Astrocyte of the cerebellum (primary cell): ENCODE data around the gene HOXA10.

Source experiments
- DNase-seq: peaks from one replicate; pipeline ENCODE4 v3.0.0-alpha.2; 2011; ENCODE audit warnings: low read depth
- H3K4me3 ChIP-seq: 2 replicates; pipeline ENCODE4 v1.5.1; 2011; ENCODE audit warnings: mild to moderate bottlenecking, low read depth, low read length, moderate library complexity
- in situ Hi-C: cut with HindIII; loops from 2 replicates; pipeline ENCODE4 v1.10.0; 2017; ENCODE audit warnings: low sequenced_read_pairs
- TF ChIP-seq, protein P1 (sequence below): IDR thresholded peaks from 2 replicates; pipeline ENCODE4 v1.5.1; 2012; ENCODE audit warnings: low read length, low read depth, moderate library complexity, mild to moderate bottlenecking; ENCODE audit errors: missing control alignments

Gene HOXA10

DNA sequence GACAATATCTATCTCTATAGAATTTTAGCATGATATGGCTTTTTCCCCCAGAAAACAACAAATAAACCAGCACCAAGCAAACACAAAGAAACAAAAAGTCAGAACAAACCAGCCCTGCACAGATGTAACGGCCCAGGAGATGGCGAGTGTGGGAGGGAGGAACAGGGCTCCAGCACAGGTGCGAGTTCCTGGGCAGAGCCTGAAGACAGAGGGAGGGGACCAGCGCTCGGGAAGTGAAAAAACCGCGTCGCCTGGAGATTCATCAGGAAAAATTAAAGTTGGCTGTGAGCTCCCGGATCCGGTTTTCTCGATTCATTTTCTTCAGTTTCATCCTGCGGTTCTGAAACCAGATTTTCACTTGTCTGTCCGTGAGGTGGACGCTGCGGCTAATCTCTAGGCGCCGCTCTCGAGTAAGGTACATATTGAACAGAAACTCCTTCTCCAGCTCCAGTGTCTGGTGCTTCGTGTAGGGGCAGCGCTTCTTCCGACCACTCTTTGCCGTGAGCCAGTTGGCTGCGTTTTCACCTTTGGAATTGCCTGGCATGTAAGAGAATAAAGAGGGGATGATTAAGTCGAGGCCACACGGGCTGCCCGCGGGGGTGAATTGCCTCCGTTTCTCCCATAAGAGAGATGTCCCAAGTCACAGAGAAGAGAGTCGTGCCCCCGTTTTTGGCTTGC, 2.3 kb downstream of the HOXA10 start:
- no peak for DNase-seq
- TF ChIP-seq, protein P1, sequence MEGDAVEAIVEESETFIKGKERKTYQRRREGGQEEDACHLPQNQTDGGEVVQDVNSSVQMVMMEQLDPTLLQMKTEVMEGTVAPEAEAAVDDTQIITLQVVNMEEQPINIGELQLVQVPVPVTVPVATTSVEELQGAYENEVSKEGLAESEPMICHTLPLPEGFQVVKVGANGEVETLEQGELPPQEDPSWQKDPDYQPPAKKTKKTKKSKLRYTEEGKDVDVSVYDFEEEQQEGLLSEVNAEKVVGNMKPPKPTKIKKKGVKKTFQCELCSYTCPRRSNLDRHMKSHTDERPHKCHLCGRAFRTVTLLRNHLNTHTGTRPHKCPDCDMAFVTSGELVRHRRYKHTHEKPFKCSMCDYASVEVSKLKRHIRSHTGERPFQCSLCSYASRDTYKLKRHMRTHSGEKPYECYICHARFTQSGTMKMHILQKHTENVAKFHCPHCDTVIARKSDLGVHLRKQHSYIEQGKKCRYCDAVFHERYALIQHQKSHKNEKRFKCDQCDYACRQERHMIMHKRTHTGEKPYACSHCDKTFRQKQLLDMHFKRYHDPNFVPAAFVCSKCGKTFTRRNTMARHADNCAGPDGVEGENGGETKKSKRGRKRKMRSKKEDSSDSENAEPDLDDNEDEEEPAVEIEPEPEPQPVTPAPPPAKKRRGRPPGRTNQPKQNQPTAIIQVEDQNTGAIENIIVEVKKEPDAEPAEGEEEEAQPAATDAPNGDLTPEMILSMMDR: no peak

DNA sequence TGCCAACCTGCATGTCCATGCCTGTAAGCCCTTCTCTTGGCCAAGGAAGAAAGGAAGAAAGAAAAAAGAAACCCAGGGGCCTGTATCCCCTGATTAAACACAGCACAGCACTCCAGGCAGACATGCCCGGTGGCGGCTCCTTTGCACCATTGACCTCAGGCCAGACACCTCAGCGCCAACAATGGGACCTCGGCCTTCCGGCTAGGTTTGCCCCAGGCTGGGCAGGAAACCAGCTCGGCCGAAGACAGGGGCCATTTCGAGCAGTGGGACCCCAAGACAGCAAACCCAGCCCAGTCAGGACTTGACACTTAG, 2.8 kb downstream of the HOXA10 start:
- TF ChIP-seq, protein P1: no peak
- in situ Hi-C loops: loop anchor here (25.0 kb wide), 1 partner anchor 1009 kb away; the partner anchor contains the start of gene NFE2L3
- H3K4me3 ChIP-seq: no peak overlapping the region
- DNase-seq: no peak

More for the DNA sequence above, 2.3 kb downstream of the HOXA10 start:
- H3K4me3 ChIP-seq: no peak overlapping the region
- in situ Hi-C loops: loop anchor here (25.0 kb wide), 1 partner anchor 1009 kb away; the partner anchor contains the start of gene NFE2L3

DNA sequence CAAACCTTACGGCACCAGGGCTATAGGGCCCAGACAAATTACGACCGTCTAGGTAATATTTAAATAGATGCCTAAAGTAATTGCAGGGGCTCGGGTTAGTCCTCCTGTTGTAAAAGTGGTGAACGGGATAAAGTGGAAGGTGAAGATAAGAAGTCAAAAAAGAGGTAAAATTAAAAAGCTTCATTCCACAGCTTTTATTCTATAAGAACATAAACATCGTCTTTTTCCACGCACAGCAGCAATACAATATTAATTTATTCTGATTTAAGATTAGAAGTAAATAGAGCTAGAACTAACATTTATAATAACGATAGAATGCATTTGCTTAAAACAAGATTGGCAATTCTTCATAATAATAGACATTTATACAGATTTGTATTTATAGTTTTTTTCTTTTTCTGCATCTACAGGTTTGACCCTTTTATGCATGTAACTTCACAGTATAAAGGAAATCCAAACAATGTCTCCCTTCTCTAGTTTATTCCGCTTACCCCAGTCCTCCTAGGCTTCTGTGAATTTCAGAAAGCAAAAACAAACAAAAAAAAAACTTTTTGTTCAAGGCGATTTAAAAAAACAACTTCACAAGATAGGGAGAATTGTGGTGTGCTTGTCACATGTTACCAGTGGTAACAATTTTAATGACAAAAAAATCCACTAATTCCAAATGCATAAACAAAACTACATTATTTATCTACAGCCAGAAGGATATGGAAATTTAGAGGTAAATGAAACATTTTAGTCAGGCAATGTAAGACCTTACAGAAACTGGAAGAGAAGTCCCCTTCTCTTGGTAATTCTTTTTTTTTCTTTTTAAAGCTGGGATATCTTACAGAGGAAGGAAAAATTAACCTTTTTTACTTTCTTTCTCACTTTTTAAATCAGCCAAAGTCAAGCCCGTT, 3.4 kb downstream of the HOXA10 start:
- no peak overlapping the region for H3K4me3 ChIP-seq
- DNase-seq: no peak
- TF ChIP-seq, protein P1: no peak
- in situ Hi-C loops: loop anchor here (25.0 kb wide), 1 partner anchor 1008 kb away; the partner anchor contains the start of gene NFE2L3

DNA sequence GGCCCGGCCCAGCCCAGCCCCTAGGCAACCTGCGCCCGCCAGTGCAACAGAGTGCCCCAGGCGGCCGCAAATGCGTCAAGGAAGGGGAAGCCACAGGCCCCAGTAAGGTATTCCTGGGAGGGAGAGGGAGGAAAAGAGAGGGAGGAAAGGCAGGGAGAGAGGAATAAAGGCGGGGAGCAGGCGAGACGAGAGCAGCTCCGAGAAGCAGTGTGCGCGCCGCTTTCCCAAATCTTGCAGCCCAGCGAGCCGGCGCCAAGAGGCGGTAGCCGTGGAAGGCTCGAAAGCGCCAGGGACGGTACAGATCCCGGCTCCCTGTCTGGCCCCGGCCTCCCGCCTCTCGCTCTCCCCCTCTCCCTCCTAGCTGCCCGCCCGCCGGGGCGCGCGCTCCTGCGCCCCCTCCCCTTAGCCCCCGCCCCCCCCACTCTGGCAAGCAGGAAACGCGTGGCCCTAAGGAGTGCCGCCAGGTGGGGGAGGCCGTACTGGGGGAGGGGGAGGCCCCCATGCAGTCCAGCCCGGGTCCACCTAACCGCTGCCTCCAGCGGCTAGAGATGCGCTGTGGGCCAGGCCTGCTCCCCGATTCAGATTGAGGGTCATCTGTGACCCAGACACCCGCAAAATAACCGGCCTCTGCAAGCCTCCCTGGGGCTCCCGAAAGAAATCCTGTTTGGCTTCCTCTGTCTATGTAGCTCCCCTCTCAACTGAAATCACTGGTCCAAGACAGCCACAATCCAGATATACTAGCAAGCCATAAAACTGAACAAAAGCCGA, 4.3 kb downstream of the HOXA10 start:
- no peak for DNase-seq
- no peak overlapping the region for H3K4me3 ChIP-seq
- in situ Hi-C loops: loop anchor here (25.0 kb wide), 1 partner anchor 1008 kb away; the partner anchor contains the start of gene NFE2L3
- TF ChIP-seq, protein P1: no peak

DNA sequence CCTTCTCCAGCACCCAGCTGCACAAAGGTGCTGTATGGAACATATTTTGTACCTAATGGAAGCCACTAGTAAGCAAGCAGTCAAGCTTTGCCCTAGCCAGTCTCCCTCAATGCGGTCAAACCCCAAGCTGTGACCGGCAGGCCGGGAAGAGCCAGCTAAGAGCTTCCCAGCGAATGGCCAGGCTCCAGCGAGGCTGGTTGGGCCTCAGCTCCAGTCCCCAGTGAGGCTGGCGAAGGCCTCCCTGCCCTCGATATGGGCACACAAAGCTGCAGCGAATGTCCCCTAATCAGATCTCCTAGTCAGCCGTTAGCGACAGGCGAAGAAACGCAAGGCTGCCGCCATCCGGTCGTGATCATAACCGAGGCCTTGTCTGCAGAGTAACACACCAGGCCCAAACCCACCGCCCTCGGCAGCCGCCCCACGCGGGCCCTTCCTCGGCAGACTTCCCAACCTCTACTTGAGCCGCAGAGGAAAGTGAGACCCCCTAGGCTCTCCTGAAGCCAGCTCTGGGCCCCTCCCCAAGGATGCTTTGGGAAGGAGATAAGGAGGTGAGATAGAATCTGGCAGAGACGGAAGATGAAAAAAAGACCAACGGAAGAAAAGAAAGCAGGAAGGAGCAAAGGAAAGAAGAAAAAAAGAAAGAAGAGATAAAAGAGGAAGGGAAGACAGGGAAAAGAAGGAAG, 5.7 kb downstream of the HOXA10 start:
- no peak for DNase-seq
- in situ Hi-C loops: loop anchor here (25.0 kb wide), 1 partner anchor 1006 kb away; the partner anchor contains the start of gene NFE2L3
- TF ChIP-seq, protein P1: no peak
- no peak overlapping the region for H3K4me3 ChIP-seq
